ENCODE measurements around the gene STH.

Gene STH

DNA sequence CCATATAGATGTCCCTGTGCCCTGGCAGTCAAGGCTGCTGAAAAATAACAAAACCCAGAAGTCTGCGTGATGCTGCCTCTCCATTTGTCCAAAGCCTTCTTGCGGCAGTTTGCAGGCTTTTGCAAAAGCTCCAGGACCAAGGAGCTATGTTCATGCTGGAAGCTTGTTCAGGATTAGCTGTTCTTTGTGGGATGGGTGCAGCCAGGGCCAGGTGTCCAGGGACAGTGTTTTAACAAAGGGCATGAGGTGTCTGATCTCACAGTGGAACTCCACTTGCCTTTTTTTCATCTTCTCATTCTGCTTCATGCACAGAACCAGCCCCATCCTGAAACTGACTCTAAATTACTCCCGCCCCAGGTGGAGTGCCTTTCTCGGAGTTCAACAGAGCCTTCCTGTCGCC is 31.7 kb upstream of the STH start:
- DNase-seq (ENCODE audit: low read depth in 2 of 2), result no peak

DNA sequence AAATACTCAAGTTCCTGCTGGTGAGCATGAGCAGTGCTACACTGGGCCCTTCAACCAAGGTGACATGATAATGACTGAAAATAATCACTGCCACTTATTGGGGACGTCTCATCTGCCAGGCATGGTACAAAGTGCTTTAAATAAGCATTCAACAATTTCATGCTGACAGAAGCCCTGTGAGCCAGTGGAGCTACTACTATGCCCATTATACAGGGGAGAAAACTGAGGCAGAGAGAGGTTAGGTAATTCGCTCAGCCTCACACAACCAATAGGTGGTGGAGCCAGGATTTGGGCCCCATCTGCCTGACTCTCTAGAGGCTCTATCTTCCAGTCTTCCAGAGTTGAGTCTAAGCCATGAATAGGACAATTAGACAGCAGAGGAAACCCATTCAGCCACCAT is 30.3 kb upstream of the STH start:
- no peak for DNase-seq (ENCODE audit: low read depth in 2 of 2)

DNA sequence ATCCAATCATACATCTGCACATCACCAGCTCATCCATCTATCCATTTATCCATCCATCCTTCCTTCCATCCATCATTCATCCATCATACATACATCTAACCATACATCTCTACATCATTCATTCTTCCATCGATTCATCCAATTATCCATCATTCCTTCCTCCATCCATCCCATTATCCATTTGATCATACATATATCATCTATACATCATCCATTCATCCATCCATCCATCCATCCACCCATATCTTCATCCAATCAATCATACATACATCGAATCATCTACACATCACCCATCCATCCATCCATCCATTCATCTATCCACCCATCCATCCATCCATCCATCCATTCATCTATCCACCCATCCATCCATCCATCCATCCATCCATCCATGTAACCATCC is 29.3 kb upstream of the STH start:
- no peak for DNase-seq (ENCODE audit: low read depth in 2 of 2)

DNA sequence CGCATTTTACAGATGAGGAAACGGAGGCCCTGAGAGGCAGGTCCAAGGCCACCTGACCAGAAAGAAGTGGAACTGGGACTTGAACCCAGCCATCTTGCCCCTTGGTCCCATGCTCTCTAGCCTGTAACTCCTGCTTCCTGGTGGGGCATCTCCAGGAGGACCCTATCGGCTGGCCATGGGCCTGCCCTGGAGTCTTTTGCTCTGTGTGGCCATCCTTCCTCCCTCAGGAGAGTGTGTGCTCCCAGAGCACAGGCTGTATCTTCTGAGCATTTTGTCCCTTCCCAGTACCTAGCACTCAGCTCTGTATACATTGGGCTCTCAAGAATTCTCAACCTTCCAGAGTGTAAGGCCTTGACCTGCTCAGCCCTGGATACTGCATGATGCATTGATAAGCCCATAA is 28.4 kb upstream of the STH start:
- DNase-seq (ENCODE audit: low read depth in 2 of 2), result no peak

DNA sequence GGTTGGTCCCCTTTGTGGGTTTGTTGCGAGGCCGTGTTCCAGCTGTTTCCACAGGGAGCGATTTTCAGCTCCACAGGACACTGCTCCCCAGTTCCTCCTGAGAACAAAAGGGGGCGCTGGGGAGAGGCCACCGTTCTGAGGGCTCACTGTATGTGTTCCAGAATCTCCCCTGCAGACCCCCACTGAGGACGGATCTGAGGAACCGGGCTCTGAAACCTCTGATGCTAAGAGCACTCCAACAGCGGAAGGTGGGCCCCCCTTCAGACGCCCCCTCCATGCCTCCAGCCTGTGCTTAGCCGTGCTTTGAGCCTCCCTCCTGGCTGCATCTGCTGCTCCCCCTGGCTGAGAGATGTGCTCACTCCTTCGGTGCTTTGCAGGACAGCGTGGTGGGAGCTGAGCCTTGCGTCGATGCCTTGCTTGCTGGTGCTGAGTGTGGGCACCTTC is 27.3 kb upstream of the STH start:
- no peak for DNase-seq (ENCODE audit: low read depth in 2 of 2)

DNA sequence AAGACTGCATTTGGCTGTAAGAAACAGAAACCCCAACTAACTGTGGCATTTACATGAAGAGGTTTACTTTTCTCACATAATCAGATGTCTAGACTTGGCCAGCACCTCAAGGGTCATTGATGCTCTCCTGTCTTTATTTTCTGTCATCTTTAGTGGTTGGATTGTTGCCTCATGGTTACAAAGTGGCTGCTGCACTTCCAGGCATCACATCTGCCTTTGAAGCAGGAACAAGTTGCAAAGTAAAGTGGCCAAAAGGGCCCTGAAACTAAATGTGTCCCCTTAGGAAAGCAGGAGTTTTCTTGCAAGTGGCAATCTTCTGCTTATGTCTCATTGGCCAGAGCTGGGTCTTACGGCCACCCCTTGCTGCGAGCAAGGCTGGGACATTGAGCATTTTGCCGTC is 26.5 kb upstream of the STH start:
- DNase-seq (ENCODE audit: low read depth in 2 of 2), result no peak

DNA sequence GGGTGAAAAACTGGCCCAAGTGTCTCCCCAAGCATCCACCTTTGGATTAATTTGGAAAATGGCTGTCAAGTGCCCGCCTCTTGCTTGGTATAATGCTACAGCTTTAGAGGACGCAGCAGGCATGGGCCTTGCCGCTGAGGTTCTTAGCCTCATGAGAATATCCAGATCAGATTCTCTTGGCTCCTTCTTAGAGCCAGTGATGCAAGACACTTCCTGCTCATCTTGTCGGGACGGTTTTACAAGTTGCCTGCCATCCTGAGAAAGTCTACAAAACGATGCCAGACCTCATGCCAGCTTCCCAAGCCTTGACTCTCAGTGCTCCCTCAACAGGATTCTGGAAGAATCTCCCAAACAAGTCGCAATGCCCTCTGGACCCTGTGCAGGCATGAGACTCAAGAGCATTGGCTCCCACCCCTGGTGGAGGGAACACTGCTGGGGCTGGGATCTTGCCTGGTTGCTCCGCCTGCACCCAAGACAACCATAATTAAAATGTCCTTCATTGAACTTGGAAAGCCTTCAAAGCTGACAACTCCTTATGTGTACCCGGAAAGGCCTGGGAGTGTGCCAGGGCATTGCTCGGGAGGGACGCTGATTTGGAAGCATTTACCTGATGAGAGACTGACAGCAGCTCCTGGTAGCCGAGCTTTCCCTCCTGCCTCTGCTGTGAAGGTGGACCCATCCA is 25.8 kb upstream of the STH start:
- no peak for DNase-seq (ENCODE audit: low read depth in 2 of 2)

DNA sequence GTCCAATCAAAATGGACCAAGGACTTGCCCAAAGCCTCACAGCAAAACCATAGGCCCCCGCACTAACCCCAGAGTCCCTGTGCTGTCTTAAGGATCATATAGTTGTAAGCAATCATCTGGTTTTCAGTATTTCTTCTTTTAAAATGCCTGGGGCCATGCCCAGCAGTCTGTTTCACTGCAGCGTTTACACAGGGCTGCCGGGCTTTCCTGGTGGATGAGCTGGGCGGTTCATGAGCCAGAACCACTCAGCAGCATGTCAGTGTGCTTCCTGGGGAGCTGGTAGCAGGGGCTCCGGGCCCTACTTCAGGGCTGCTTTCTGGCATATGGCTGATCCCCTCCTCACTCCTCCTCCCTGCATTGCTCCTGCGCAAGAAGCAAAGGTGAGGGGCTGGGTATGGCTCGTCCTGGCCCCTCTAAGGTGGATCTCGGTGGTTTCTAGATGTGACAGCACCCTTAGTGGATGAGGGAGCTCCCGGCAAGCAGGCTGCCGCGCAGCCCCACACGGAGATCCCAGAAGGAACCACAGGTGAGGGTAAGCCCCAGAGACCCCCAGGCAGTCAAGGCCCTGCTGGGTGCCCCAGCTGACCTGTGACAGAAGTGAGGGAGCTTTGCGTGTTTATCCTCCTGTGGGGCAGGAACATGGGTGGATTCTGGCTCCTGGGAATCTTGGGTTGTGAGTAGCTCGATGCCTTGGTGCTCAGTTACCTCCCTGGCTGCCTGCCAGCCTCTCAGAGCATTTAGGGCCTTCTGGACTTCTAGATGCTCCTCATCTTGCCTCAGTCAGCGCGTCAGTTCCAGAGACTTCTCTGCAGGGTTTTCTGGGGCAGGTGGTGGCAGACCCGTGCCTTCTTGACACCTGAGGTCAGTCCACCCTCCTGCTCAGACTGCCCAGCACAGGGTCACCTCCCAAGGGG is 24.8 kb upstream of the STH start:
- DNase-seq (ENCODE audit: low read depth in 2 of 2), result no peak

DNA sequence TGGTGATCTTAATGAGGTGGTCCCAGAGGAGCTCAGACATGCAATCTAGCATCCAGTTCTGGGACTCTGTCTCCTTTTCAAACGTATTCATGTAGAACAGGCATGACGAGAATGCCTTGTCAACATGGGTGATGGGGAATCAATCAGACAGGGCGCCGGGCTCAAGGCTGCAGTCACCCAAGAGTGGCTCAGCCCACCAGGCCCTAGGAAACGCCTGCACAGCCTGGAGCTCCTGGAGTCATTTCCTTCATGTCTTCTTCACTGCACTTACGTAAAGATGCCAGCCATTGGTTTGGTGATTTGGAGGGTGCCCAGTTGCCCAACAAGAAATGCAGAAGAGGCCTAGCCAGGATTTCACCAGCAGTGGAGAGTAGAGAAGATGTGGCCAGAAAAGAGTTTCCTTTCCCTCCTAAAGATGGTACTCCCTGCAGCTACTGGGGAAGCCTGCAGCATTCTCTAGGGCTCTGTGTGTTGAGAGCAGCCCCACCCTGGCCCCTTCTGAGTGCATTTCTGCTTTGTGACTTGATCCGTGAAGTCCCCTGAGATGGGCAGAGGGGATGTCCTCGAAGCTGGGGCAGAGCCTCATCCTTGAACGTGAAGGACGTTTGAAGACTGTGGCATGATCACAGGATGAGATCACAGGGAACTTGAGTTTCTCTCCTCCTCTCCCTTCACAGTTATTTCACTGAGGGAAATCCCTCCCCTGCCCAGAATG is 24.0 kb upstream of the STH start:
- no peak for DNase-seq (ENCODE audit: low read depth in 2 of 2)

DNA sequence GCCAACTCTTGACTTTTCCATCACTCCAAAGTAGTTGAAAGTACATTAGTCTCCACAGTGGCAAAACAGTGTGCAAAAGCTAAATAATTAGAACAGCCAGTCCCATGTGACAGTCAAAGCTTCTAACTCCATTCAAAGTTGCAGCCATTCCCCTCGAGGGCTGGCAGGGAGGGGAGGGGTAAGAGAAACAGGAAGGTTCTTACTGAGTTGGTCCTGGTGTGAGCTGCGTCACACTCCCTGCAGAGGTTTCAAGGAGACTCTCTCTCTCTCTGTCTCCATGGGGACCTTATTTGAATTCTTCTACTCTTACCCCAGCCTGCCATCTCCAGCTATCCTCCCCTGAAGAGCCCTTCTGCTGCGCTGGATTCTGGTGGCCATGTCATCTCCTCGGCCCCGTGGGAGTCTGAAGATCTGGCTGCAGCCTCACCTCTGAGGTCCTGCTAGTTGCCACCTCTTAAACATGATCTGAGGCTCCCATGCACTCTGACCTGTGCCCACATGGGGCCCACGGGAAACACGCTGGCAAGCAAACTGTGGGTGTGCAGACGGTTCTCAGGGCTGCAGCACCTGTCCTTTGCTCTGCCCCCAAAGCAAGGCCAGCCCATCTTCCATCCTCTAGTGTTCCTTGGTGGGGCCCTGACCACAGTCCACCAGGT is 23.3 kb upstream of the STH start:
- DNase-seq (ENCODE audit: low read depth in 2 of 2), result no peak

DNA sequence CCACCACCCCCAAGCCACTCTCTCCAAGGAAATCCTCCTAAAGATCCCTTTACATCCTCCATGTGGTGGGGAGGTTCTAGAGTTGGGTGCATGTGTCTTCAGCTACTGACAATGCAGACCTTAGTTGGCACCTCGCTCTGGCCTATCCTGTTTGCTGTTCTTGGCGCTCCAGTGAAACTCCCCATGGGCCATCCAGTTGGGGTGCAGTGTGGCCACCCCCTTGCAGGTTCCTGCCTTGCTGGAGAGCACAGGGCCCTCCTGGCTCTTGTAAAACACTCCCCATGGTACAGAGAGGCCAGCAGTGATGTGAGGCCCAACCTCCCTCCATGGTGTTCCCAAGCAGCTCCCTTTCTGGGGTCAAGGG is 22.7 kb upstream of the STH start:
- DNase-seq (ENCODE audit: low read depth in 2 of 2), result no peak

DNA sequence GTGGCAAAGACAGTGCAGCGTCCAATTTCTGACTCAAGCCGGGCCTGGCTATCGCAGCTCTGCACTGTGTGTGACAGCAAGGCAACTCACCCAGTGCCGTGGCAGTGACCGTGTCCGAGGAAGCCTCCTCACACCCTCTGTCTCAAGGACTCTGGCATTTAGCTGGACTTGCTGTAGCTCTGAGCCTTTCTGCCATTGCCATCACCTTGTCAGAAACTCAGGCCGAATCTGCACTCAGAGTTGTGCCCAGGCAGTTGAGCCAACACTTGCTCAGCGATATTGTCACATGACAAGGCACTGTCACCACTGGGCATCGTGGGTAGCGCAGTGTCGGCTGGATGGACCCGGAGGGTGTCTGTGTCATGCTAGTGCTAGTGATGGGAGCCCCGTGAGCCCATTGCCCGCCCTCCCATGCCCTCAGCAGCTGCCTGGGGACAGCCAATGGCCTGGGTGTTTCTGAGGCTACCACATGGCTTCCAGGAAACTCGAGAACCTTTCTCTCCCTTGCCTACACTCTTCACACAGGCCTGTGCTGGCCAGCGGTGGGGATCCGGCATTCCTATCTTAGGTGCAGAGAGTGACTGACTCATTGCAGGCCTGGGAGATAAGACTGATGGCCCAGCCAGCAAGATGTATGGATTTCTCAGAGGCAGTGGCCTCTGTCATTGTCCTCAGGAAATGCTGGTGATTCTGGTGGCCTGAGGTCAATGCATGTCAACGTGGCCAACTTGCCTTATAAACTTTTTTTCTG is 22.1 kb upstream of the STH start:
- no peak for DNase-seq (ENCODE audit: low read depth in 2 of 2)

DNA sequence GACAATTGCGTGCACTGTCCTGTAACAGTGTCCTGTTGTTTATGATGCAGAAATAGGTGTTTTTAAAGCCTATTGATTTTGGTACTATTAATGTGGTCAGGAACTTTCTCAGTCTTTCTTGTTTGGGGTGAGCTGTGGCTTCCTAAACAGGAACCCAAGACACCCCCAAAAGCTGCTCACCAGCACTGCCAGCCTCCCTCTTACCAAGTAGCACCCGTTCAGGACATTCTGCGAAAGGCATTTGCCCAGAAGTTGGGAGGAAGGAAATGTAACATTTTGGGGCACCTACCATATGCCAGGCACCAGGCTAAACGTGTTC is 21.6 kb upstream of the STH start:
- DNase-seq (ENCODE audit: low read depth in 2 of 2), result no peak

DNA sequence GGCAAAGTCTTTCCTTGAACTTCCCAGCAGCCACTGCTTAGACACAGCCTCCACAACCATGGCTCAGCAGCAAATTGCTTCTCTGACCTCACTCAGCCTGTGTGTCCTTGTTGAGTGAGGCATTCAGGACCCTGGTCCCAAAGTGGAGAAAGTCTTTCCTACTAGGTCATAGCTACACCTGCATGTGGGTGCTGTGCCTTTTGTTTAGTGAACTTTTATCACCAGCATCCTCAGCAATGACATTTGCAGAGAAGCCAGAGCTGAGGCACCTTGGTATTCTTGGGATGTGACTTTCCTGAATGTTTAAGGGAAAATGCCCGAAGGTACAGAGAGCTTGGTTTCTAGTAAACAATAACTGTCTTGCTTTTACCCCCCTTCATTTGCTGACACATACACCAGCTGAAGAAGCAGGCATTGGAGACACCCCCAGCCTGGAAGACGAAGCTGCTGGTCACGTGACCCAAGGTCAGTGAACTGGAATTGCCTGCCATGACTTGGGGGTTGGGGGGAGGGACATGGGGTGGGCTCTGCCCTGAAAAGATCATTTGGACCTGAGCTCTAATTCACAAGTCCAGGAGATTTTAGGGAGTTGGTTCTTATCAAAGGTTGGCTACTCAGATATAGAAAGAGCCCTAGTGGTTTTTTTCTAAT is 20.9 kb upstream of the STH start:
- DNase-seq (ENCODE audit: low read depth in 2 of 2), result no peak

DNA sequence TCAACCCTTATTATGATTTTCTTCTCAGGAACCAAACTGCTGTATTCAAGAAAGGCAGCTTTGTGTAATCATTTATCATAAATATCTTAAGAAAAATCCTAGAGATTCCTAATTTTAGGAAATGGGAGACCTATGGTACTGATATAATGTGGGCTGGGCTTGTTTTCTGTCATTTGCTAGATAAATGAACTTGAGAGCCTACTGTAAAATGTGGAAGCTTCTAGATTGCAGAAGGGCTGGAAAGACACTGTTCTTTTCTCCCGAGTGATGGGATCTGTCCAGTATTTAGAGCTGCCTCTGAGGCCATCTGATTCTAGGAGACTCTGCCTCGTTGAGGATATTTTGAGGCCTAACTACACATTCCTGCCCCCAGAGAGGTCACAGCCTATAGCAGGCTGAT is 19.9 kb upstream of the STH start:
- no peak for DNase-seq (ENCODE audit: low read depth in 2 of 2)

DNA sequence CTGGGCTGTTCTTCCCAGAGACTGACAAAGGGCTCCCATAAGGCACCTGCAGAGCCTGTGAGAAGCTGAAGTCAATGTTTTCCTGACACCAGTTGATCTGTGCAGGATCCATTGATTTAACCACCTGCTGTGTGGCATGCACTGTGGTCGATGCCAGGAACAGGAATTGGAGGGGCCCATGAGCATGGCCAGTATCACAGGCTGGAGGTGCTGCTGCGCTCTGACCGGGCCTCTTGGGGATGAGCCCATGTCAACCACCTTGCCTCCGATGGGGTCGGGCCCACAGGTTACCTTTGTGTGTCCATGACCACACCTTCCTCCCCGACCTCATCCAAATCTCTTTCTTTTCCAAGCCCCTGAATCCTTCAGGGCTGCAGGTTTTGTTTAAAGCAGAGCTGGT is 18.2 kb upstream of the STH start:
- DNase-seq (ENCODE audit: low read depth in 2 of 2), result no peak

DNA sequence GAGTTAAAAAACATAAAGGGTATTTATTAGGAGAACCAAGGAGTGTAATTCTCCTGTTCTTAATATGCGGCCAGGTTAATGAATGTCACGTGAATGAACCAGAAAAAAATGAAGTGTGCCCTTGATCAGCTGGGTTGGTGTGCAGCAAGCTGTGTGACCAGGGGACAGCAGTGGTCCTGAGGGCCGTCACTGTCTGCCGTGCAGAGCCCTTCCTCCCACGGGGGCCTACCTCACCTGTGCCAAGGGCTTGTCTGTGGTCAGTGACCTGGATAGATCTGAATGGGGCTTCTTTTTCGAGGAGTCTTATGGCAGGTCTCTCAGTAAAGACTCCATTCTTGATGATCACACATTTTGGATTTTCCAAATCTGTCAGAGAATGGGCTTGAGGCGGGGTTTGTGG is 17.7 kb upstream of the STH start:
- DNase-seq (ENCODE audit: low read depth in 2 of 2), result no peak

DNA sequence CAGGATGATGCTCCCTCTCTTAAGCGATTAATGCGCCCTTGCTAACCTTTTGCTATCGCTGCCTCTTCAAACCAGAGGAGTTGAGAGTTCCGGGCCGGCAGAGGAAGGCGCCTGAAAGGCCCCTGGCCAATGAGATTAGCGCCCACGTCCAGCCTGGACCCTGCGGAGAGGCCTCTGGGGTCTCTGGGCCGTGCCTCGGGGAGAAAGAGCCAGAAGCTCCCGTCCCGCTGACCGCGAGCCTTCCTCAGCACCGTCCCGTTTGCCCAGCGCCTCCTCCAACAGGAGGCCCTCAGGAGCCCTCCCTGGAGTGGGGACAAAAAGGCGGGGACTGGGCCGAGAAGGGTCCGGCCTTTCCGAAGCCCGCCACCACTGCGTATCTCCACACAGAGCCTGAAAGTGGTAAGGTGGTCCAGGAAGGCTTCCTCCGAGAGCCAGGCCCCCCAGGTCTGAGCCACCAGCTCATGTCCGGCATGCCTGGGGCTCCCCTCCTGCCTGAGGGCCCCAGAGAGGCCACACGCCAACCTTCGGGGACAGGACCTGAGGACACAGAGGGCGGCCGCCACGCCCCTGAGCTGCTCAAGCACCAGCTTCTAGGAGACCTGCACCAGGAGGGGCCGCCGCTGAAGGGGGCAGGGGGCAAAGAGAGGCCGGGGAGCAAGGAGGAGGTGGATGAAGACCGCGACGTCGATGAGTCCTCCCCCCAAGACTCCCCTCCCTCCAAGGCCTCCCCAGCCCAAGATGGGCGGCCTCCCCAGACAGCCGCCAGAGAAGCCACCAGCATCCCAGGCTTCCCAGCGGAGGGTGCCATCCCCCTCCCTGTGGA is 16.0 kb upstream of the STH start:
- DNase-seq (ENCODE audit: low read depth in 2 of 2), result no peak

DNA sequence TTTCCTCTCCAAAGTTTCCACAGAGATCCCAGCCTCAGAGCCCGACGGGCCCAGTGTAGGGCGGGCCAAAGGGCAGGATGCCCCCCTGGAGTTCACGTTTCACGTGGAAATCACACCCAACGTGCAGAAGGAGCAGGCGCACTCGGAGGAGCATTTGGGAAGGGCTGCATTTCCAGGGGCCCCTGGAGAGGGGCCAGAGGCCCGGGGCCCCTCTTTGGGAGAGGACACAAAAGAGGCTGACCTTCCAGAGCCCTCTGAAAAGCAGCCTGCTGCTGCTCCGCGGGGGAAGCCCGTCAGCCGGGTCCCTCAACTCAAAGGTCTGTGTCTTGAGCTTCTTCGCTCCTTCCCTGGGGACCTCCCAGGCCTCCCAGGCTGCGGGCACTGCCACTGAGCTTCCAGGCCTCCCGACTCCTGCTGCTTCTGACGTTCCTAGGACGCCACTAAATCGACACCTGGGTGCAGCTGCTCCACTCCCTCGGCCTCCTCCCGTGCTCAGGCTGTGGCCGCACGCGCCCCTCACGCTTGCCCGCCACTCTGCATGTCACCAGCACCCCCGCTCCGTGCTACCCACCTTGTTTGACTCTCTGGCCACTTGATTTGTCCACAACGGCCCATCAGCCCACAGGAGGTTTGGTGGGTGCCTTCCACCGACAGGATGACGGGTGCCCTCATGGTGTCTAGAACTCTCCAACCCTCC is 15.3 kb upstream of the STH start:
- no peak for DNase-seq (ENCODE audit: low read depth in 2 of 2)

DNA sequence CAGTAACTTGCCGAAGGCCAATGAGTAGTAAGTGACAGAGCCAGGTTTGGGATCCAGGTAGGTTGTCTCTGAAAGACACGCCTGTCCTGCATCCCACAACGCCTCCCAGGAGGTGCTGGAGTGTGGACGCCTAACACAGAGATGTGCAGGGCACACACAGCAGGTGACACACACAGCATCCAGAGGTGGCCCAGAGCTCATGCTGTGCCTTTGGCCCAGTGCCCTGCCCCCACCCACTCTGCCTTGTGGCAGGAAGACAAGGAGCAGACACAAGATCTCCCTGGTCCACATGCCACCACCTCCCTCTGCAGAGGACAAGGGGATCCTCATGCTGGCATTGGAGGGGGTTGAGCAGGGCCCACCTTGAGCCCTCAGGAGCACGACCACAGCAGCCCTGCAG is 14.7 kb upstream of the STH start:
- no peak for DNase-seq (ENCODE audit: low read depth in 2 of 2)
